WTC11 (cell line): Measurements from ENCODE around the gene NT5DC1. TPM values are rescaled to one million over a fixed set of nuclear protein-coding genes. Genes with fewer than 3 reads are reported as not detected.

Experiments used
- ATAC-seq: fragments of 200-7000 bp; cut with Tn5 transposase; 2 replicates; pipeline ENCODE4 v1.10.0; 2021; ENCODE audit warnings: mild to moderate bottlenecking, moderate library complexity
- CTCF ChIA-PET: fragments of 300-600 bp; sonication (Branson Sonifier 250); formaldehyde crosslinking; loops from one replicate; lab custom pipeline; 2021; ENCODE audit warnings: antibody characterized with exemption; lab: Charles Lee
- POLR2A ChIA-PET: fragments of 350-600 bp; sonication (Branson Sonifier 250); formaldehyde crosslinking; loops from one replicate; lab custom pipeline; 2021; ENCODE audit warnings: antibody characterized with exemption; lab: Charles Lee
- DNase-seq: peaks from one replicate; pipeline ENCODE4 v3.0.0; 2021; ENCODE audit warnings: low spot score
- H3K27ac Mint-ChIP-seq: 2 replicates; pipeline ENCODE4 v1.8.0; 2021; ENCODE audit warnings: mixed read lengths
- H3K27me3 Mint-ChIP-seq: 2 replicates; pipeline ENCODE4 v1.8.0; 2021; ENCODE audit warnings: low read depth, mild to moderate bottlenecking, moderate library complexity, mixed read lengths
- H3K36me3 Mint-ChIP-seq: 2 replicates; pipeline ENCODE4 v1.8.0; 2021; ENCODE audit warnings: mixed read lengths
- H3K4me1 Mint-ChIP-seq: 2 replicates; pipeline ENCODE4 v1.8.0; 2022; ENCODE audit warnings: mixed read lengths
- H3K4me3 Mint-ChIP-seq: 2 replicates; pipeline ENCODE4 v1.8.0; 2021; ENCODE audit warnings: mild to moderate bottlenecking, moderate library complexity, mixed read lengths
- H3K9me3 Mint-ChIP-seq: 2 replicates; pipeline ENCODE4 v1.8.0; 2021; ENCODE audit warnings: mixed read lengths
- ATF2 ChIP-seq: sonication (generic); formaldehyde crosslinking; IDR thresholded peaks from 2 replicates; pipeline ENCODE4 v1.8.1; 2022; ENCODE audit warnings: low read depth, missing genetic modification reagents, borderline replicate concordance
- CBFB ChIP-seq: sonication (generic); formaldehyde crosslinking; IDR thresholded peaks from 2 replicates; pipeline ENCODE4 v1.8.1; 2022; ENCODE audit warnings: mild to moderate bottlenecking, low read depth, missing genetic modification reagents
- E2F5 ChIP-seq: sonication (generic); formaldehyde crosslinking; IDR thresholded peaks from 2 replicates; pipeline ENCODE4 v1.8.1; 2022; ENCODE audit warnings: mild to moderate bottlenecking, moderate library complexity, missing genetic modification reagents
- GABPB1 ChIP-seq: sonication (generic); formaldehyde crosslinking; IDR thresholded peaks from 2 replicates; pipeline ENCODE4 v1.8.1; 2023; ENCODE audit warnings: mild to moderate bottlenecking, missing genetic modification reagents
- MXD4 ChIP-seq: fragments of 250-450 bp; sonication (Bioruptor Pico); IDR thresholded peaks from 2 replicates; pipeline ENCODE4 v1.8.0; 2021; ENCODE audit warnings: mild to moderate bottlenecking, moderate library complexity, borderline replicate concordance
- MYBL2 ChIP-seq: sonication (generic); formaldehyde crosslinking; IDR thresholded peaks from 2 replicates; pipeline ENCODE4 v1.8.1; 2023; ENCODE audit warnings: mild to moderate bottlenecking, moderate library complexity, missing genetic modification reagents
- NFE2L1 ChIP-seq: sonication (generic); formaldehyde crosslinking; IDR thresholded peaks from 2 replicates; pipeline ENCODE4 v1.8.1; 2023; ENCODE audit warnings: missing genetic modification reagents
- NR1H2 ChIP-seq: sonication (generic); formaldehyde crosslinking; IDR thresholded peaks from 2 replicates; pipeline ENCODE4 v1.9.0; 2021; ENCODE audit warnings: mild to moderate bottlenecking, moderate library complexity, missing genetic modification reagents
- NR3C1 ChIP-seq: sonication (generic); formaldehyde crosslinking; conservative IDR thresholded peaks from 2 replicates; pipeline ENCODE4 v1.8.1; 2023; ENCODE audit warnings: low read depth, mild to moderate bottlenecking, missing genetic modification reagents
- PRRX2 ChIP-seq: fragments of 250-450 bp; sonication (Bioruptor Pico); IDR thresholded peaks from 2 replicates; pipeline ENCODE4 v1.8.0; 2021; ENCODE audit warnings: mild to moderate bottlenecking
- SMAD4 ChIP-seq: sonication (generic); formaldehyde crosslinking; IDR thresholded peaks from 2 replicates; pipeline ENCODE4 v1.8.0; 2022; ENCODE audit warnings: mild to moderate bottlenecking, missing genetic modification reagents
- SP1 ChIP-seq: sonication (generic); formaldehyde crosslinking; conservative IDR thresholded peaks from 2 replicates; pipeline ENCODE4 v1.8.1; 2022; ENCODE audit warnings: missing genetic modification reagents
- ZBTB43 ChIP-seq: sonication (generic); formaldehyde crosslinking; IDR thresholded peaks from 2 replicates; pipeline ENCODE4 v1.8.1; 2023; ENCODE audit warnings: mild to moderate bottlenecking, missing genetic modification reagents
- ZNF138 ChIP-seq: sonication (generic); formaldehyde crosslinking; conservative IDR thresholded peaks from 2 replicates; pipeline ENCODE4 v1.8.1; 2022; ENCODE audit warnings: mild to moderate bottlenecking, moderate library complexity, missing genetic modification reagents
- ZNF232 ChIP-seq: sonication (generic); formaldehyde crosslinking; IDR thresholded peaks from 2 replicates; pipeline ENCODE4 v1.8.0; 2022; ENCODE audit warnings: mild to moderate bottlenecking, missing genetic modification reagents
- ZNF396 ChIP-seq: fragments of 250-450 bp; sonication (Bioruptor Pico); IDR thresholded peaks from 2 replicates; pipeline ENCODE4 v1.8.0; 2021; ENCODE audit warnings: mild to moderate bottlenecking, moderate library complexity, borderline replicate concordance
- total RNA-seq: library from RNA; stranded (reverse); gene quantifications from 3 replicates; pipeline ENCODE4 v1.2.3, GENCODE V29; 2021
- TF ChIP-seq, protein P1 (sequence below): sonication (generic); formaldehyde crosslinking; IDR thresholded peaks from 2 replicates; pipeline ENCODE4 v1.8.0; 2023; ENCODE audit warnings: missing genetic modification reagents, mild to moderate bottlenecking, borderline replicate concordance
- TF ChIP-seq, protein P2 (sequence below): sonication (generic); formaldehyde crosslinking; IDR thresholded peaks from 2 replicates; pipeline ENCODE4 v1.8.1; 2023; ENCODE audit warnings: mild to moderate bottlenecking, moderate library complexity, missing genetic modification reagents
- TF ChIP-seq, protein P3 (sequence below): fragments of 250-450 bp; sonication (Bioruptor Pico); IDR thresholded peaks from 2 replicates; pipeline ENCODE4 v1.9.0; 2021; ENCODE audit warnings: moderate library complexity, mild to moderate bottlenecking, inconsistent platforms, borderline replicate concordance
- TF ChIP-seq, protein P4 (sequence below): sonication (generic); formaldehyde crosslinking; IDR thresholded peaks from 2 replicates; pipeline ENCODE4 v1.8.0; 2022; ENCODE audit warnings: mild to moderate bottlenecking, missing genetic modification reagents

The NT5DC1 gene
- total RNA-seq, 1 experiment from 2014 or later, result 67.9 TPM

- TF ChIP-seq, protein P1, sequence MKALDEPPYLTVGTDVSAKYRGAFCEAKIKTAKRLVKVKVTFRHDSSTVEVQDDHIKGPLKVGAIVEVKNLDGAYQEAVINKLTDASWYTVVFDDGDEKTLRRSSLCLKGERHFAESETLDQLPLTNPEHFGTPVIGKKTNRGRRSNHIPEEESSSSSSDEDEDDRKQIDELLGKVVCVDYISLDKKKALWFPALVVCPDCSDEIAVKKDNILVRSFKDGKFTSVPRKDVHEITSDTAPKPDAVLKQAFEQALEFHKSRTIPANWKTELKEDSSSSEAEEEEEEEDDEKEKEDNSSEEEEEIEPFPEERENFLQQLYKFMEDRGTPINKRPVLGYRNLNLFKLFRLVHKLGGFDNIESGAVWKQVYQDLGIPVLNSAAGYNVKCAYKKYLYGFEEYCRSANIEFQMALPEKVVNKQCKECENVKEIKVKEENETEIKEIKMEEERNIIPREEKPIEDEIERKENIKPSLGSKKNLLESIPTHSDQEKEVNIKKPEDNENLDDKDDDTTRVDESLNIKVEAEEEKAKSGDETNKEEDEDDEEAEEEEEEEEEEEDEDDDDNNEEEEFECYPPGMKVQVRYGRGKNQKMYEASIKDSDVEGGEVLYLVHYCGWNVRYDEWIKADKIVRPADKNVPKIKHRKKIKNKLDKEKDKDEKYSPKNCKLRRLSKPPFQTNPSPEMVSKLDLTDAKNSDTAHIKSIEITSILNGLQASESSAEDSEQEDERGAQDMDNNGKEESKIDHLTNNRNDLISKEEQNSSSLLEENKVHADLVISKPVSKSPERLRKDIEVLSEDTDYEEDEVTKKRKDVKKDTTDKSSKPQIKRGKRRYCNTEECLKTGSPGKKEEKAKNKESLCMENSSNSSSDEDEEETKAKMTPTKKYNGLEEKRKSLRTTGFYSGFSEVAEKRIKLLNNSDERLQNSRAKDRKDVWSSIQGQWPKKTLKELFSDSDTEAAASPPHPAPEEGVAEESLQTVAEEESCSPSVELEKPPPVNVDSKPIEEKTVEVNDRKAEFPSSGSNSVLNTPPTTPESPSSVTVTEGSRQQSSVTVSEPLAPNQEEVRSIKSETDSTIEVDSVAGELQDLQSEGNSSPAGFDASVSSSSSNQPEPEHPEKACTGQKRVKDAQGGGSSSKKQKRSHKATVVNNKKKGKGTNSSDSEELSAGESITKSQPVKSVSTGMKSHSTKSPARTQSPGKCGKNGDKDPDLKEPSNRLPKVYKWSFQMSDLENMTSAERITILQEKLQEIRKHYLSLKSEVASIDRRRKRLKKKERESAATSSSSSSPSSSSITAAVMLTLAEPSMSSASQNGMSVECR, result peak; percentile 87
- TF ChIP-seq, protein P2, sequence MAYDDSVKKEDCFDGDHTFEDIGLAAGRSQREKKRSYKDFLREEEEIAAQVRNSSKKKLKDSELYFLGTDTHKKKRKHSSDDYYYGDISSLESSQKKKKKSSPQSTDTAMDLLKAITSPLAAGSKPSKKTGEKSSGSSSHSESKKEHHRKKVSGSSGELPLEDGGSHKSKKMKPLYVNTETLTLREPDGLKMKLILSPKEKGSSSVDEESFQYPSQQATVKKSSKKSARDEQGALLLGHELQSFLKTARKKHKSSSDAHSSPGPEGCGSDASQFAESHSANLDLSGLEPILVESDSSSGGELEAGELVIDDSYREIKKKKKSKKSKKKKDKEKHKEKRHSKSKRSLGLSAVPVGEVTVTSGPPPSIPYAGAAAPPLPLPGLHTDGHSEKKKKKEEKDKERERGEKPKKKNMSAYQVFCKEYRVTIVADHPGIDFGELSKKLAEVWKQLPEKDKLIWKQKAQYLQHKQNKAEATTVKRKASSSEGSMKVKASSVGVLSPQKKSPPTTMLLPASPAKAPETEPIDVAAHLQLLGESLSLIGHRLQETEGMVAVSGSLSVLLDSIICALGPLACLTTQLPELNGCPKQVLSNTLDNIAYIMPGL (CRISPR knock-in tag), result peak; percentile 96
- TF ChIP-seq NFE2L1 (CRISPR knock-in tag) (peak; percentile 42; the same call in 1 of the 2 replicates), E2F5 (CRISPR knock-in tag) (peak; percentile 86), ZBTB43 (peak; percentile 67; the same call in 1 of the 2 replicates), CBFB (0 out of 2 replicates have a peak, but pooled peaks have one; percentile 92), SP1 (peak; percentile 85), NR1H2 (CRISPR knock-in tag) (no peak), PRRX2 (peak; percentile 58; the same call in 1 of the 2 replicates), ZNF232 (CRISPR knock-in tag) (no peak)
- TF ChIP-seq, protein P3, sequence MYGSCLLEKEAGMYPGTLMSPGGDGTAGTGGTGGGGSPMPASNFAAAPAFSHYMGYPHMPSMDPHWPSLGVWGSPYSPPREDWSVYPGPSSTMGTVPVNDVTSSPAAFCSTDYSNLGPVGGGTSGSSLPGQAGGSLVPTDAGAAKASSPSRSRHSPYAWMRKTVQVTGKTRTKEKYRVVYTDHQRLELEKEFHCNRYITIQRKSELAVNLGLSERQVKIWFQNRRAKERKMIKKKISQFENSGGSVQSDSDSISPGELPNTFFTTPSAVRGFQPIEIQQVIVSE, result no peak
- TF ChIP-seq, protein P4, sequence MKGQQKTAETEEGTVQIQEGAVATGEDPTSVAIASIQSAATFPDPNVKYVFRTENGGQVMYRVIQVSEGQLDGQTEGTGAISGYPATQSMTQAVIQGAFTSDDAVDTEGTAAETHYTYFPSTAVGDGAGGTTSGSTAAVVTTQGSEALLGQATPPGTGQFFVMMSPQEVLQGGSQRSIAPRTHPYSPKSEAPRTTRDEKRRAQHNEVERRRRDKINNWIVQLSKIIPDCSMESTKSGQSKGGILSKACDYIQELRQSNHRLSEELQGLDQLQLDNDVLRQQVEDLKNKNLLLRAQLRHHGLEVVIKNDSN (CRISPR knock-in tag), result 0 out of 2 replicates have a peak, but pooled peaks have one; percentile 59
These were observed at the start of gene NT5DC1 (continued) for GRCh38 chr6:116100419-116101301.

GRCh38 chr6:116051244-116051643 lies 49.4 kb upstream of the NT5DC1 start:
- CTCF ChIA-PET, result interaction anchor here (1.6 kb wide), 1 partner anchor 61 kb away, joined by 5 read pairs; no protein-coding TSS in a partner anchor
- H3K27me3 Mint-ChIP-seq, result no peaks in the 10 kb centered on the region
- no peak for DNase-seq
- no peak overlapping the region for H3K4me3 Mint-ChIP-seq
- ATAC-seq, result no peak
- no peak overlapping the region for H3K27ac Mint-ChIP-seq
- POLR2A ChIA-PET, result no interaction called here
- no peaks in the 10 kb centered on the region for H3K4me1 Mint-ChIP-seq
- H3K36me3 Mint-ChIP-seq, result no peaks in the 10 kb centered on the region
- no peaks in the 10 kb centered on the region for H3K9me3 Mint-ChIP-seq
- TF ChIP-seq SMAD4 (CRISPR knock-in tag) (no peak), ATF2 (no peak), MYBL2 (no peak), ZNF138 (CRISPR knock-in tag) (no peak), SP1 (no peak), GABPB1 (CRISPR knock-in tag) (no peak), ZNF396 (no peak), MXD4 (no peak), NR3C1 (CRISPR knock-in tag) (no peak)
- TF ChIP-seq, protein P2 (CRISPR knock-in tag), result no peak
